HG03066 (cell line): ENCODE measurements around the gene ID1.
"Not testable (repeated sequence)": the region's sequence is repeated elsewhere in the genome, so short reads cannot be mapped to it uniquely, and the experiment has no call there.

Experiments used
- ATAC-seq: cut with Tn5 transposase; IDR thresholded peaks from one replicate; pipeline ENCODE4 v1.9.1; 2021; ENCODE audit warnings: low read depth; ENCODE audit not compliant: unreplicated experiment

Gene ID1

GRCh38 chr20:31572701-31573554 is 32.2 kb upstream of the ID1 start:
- ATAC-seq: peak; percentile 77

- ATAC-seq: peak; percentile 14
Measured at GRCh38 chr20:31573555-31574321, 31.4 kb upstream of the ID1 start.

GRCh38 chr20:31574986-31575385 is 30.1 kb upstream of the ID1 start:
- ATAC-seq: not testable (repeated sequence)

- ATAC-seq: no peak
Measured at GRCh38 chr20:31576751-31577150, 28.3 kb upstream of the ID1 start.

- no peak for ATAC-seq
Measured at GRCh38 chr20:31577194-31577593, 27.9 kb upstream of the ID1 start.

- no peak for ATAC-seq
Measured at GRCh38 chr20:31578448-31579138, 26.5 kb upstream of the ID1 start.

- ATAC-seq: no peak
Measured at GRCh38 chr20:31579245-31579644, 25.8 kb upstream of the ID1 start.

- not testable (repeated sequence) for ATAC-seq
Measured at GRCh38 chr20:31579941-31580651, 25.0 kb upstream of the ID1 start.

GRCh38 chr20:31580706-31581105 is 24.4 kb upstream of the ID1 start:
- ATAC-seq: no peak

- ATAC-seq: no peak
Measured at GRCh38 chr20:31581391-31581790, 23.7 kb upstream of the ID1 start.

- no peak for ATAC-seq
Measured at GRCh38 chr20:31587545-31588389, 17.3 kb upstream of the ID1 start.

GRCh38 chr20:31590717-31591225 is 14.3 kb upstream of the ID1 start:
- ATAC-seq: no peak

GRCh38 chr20:31593221-31594001 is 11.7 kb upstream of the ID1 start:
- no peak for ATAC-seq

GRCh38 chr20:31594002-31594557 is 11.0 kb upstream of the ID1 start:
- ATAC-seq: no peak

GRCh38 chr20:31594558-31595379 is 10.3 kb upstream of the ID1 start:
- ATAC-seq: no peak

- no peak for ATAC-seq
Measured at GRCh38 chr20:31595380-31595653, 9.8 kb upstream of the ID1 start.

GRCh38 chr20:31595654-31596411 is 9.3 kb upstream of the ID1 start:
- ATAC-seq: no peak
